ENCODE results near the gene IDI1.

IDI1 gene

DNA sequence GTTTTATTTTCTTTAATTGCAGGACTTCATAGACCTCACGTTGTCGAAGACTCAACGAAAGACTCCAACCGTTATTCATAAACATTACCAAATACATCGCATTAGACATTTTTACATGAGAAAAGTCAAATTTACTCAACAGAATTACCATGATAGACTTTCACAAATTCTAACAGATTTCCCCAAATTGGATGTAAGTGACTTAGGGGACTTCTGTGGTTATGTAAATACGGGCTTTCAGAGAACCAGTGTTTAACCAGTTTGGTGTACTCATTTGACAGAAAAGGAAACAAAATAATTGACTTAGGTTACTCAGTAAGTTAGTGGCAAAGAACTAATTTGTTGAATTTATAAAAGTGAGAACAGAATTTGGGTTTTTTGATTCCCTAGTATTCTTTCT, 56.5 kb downstream of the IDI1 start:
- DNase-seq = no peak

- no peak for DNase-seq
Observed at GRCh38 chr10:990808-991207, 58.1 kb downstream of the IDI1 start.

Data from NK-92 treated with Interleukin-12 subunit alpha and Interleukin-12 subunit beta, amount 100 ng/mL, for 24 hours (cell line).